Measurements from ENCODE around the gene PCGF3.
A peak's percentile ranks its signal among the peaks of the same experiment; 100 is the strongest.

The PCGF3 gene

GRCh38 chr4:657338-657833 is 48.2 kb upstream of the PCGF3 start (continued):
- TF ChIP-seq POU6F1 (CRISPR knock-in tag; IDR thresholded peaks at IDR 0.05; ENCODE audit: borderline replicate concordance, low read depth) (no peak), ISL1 (CRISPR knock-in tag; IDR thresholded peaks at IDR 0.05) (no peak), TOX (CRISPR knock-in tag; IDR thresholded peaks at IDR 0.05; ENCODE audit: borderline replicate concordance) (no peak), ZNF8 (CRISPR knock-in tag; IDR thresholded peaks at IDR 0.05) (no peak), ESRRG (CRISPR knock-in tag; IDR thresholded peaks at IDR 0.05) (no peak), TSHZ2 (CRISPR knock-in tag; IDR thresholded peaks at IDR 0.05) (no peak), CSDC2 (CRISPR knock-in tag; IDR thresholded peaks at IDR 0.05) (no peak), ZNF565 (CRISPR knock-in tag; conservative IDR thresholded peaks at IDR 0.05; ENCODE audit: low read depth) (no peak), PPARA (CRISPR knock-in tag; IDR thresholded peaks at IDR 0.05; ENCODE audit: borderline replicate concordance) (no peak), SNAI2 (CRISPR knock-in tag; IDR thresholded peaks at IDR 0.05) (no peak)

GRCh38 chr4:657834-658667 is 47.6 kb upstream of the PCGF3 start:
- no peak for TF ChIP-seq BACH2 (CRISPR knock-in tag; IDR thresholded peaks at IDR 0.05; ENCODE audit: borderline replicate concordance)
- TF ChIP-seq TSHZ2 (CRISPR knock-in tag; IDR thresholded peaks at IDR 0.05) = no peak
- TF ChIP-seq TCF4 (CRISPR knock-in tag; IDR thresholded peaks at IDR 0.05; ENCODE audit: borderline replicate concordance) = no peak
- no peak for TF ChIP-seq POU6F1 (CRISPR knock-in tag; IDR thresholded peaks at IDR 0.05; ENCODE audit: borderline replicate concordance, low read depth)
- TF ChIP-seq ARNTL (CRISPR knock-in tag; IDR thresholded peaks at IDR 0.05; ENCODE audit: borderline replicate concordance, low read depth) = no peak
- no peak for TF ChIP-seq RARB (CRISPR knock-in tag; IDR thresholded peaks at IDR 0.05)
- TF ChIP-seq PPARA (CRISPR knock-in tag; IDR thresholded peaks at IDR 0.05; ENCODE audit: borderline replicate concordance) = no peak
- TF ChIP-seq CSRNP3 (CRISPR knock-in tag; IDR thresholded peaks at IDR 0.05) = no peak
- TF ChIP-seq ESRRG (CRISPR knock-in tag; IDR thresholded peaks at IDR 0.05) = no peak
- no peak for TF ChIP-seq CREB5 (CRISPR knock-in tag; IDR thresholded peaks at IDR 0.05; ENCODE audit: low read depth)
- TF ChIP-seq ZFP3 (CRISPR knock-in tag; IDR thresholded peaks at IDR 0.05) = no peak
- TF ChIP-seq ZNF70 (CRISPR knock-in tag; IDR thresholded peaks at IDR 0.05) = no peak
- no peak for TF ChIP-seq ZC3H10 (CRISPR knock-in tag; IDR thresholded peaks at IDR 0.05)
- no peak for TF ChIP-seq ISL1 (CRISPR knock-in tag; IDR thresholded peaks at IDR 0.05)
- TF ChIP-seq CSDC2 (CRISPR knock-in tag; IDR thresholded peaks at IDR 0.05) = no peak
- no peak for TF ChIP-seq PATZ1 (CRISPR knock-in tag; IDR thresholded peaks at IDR 0.05; ENCODE audit: borderline replicate concordance)
- TF ChIP-seq GLIS3 (CRISPR knock-in tag; IDR thresholded peaks at IDR 0.05) = no peak
- ATAC-seq = peak; percentile 9; the same call in 2 of the 3 replicates

All from SK-N-SH treated with all-trans-retinoic acid at 6 μM for 48 hours (cell line).